Effector memory CD8-positive, alpha-beta T cell (primary cell): ENCODE measurements around the gene CBY3.
"Not testable (repeated sequence)": the region's sequence is repeated elsewhere in the genome, so short reads cannot be mapped to it uniquely, and the experiment has no call there.

Source experiments
- ATAC-seq: fragments of 150-1000 bp; cut with Tn5 transposase; replicated peaks from 2 replicates; pipeline ENCODE4 v1.10.0; 2021; ENCODE audit warnings: mild to moderate bottlenecking, moderate library complexity
- DNase-seq, 3 experiments: peaks; one replicate each; pipeline ENCODE4 v3.0.0; 2021
- H3K27ac Mint-ChIP-seq, 2 donors: one replicate each; pipeline ENCODE4 v1.8.0; 2022; ENCODE audit warnings: mild to moderate bottlenecking in 2 of 2, mixed read lengths in 2 of 2, moderate library complexity in 2 of 2
- H3K27me3 Mint-ChIP-seq, 2 donors: one replicate each; pipeline ENCODE4 v1.8.0; 2022; ENCODE audit warnings: mixed read lengths in 2 of 2
- H3K36me3 Mint-ChIP-seq: one replicate; pipeline ENCODE4 v1.8.0; 2022; ENCODE audit warnings: mild to moderate bottlenecking, moderate library complexity, mixed read lengths; ENCODE audit not compliant: insufficient read depth
- H3K4me1 Mint-ChIP-seq, 2 donors: one replicate each; pipeline ENCODE4 v1.8.0; 2022; ENCODE audit warnings: low read depth in 2 of 2, mixed read lengths in 2 of 2
- H3K4me3 Mint-ChIP-seq, 2 donors: one replicate each; pipeline ENCODE4 v1.8.0; 2022; ENCODE audit warnings: mild to moderate bottlenecking in 2 of 2, mixed read lengths in 2 of 2, moderate library complexity in 2 of 2
- H3K9me3 Mint-ChIP-seq, 2 donors: one replicate each; pipeline ENCODE4 v1.8.0; 2022; ENCODE audit warnings: mixed read lengths in 2 of 2

CBY3 gene

DNA sequence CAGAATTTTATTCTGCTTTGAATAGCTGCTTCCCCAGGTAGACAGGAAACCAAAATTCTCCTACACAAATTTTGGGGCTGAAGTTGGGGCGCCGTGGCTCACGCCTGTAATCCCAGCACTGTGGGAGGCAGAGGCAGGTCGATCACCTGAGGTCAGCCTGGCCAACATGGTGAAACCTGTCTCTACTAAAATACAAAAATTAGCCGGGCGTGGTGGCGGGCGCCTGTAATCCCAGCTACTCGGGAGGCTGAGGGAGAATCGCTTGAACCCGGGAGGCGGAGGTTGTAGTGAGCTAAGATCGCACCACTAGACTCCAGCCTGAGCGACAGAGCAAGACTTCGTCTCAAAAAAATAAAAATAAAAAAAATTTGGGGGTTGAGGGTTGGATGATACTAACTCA lies 16.7 kb upstream of the CBY3 start:
- ATAC-seq, H3K9me3 Mint-ChIP-seq, H3K27me3 Mint-ChIP-seq, DNase-seq: not testable (repeated sequence)
- peak overlapping the region; percentile 95 to 98 for H3K4me3 Mint-ChIP-seq
- H3K36me3 Mint-ChIP-seq = peaks cover 29% of the 10 kb centered on the region
- peak overlapping the region; percentile 98 to 100 for H3K27ac Mint-ChIP-seq
- H3K4me1 Mint-ChIP-seq = peaks cover 23 to 38% of the 10 kb centered on the region in 2 donors

DNA sequence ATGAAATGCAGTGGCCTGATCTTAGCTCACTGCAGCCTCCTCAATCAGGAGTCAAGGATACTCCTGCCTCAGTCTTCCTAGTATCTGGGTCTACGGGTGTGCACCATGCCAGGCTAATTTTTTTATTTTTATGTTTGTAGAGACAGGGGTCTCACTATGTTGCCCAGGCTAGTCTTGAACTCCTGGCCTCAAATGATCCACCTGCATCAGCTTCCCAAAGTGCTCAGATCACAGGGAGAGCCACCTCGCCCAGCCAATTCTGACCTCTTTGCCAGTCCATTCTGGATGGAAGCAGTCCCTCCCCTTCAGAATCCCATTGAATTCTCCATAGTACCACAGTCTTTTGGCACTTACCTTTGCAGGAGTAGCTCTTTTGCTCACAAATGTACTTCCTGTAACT lies 16.3 kb upstream of the CBY3 start:
- H3K9me3 Mint-ChIP-seq = no peaks in the 10 kb centered on the region
- no peak for ATAC-seq
- H3K27ac Mint-ChIP-seq = peak overlapping the region; percentile 54 to 98
- DNase-seq = no peak
- peak overlapping the region in 1 of 2 donors; percentile 95 for H3K4me3 Mint-ChIP-seq
- H3K27me3 Mint-ChIP-seq = no peaks in the 10 kb centered on the region
- peaks cover 19 to 34% of the 10 kb centered on the region in 2 donors for H3K4me1 Mint-ChIP-seq
- H3K36me3 Mint-ChIP-seq = peaks cover 28% of the 10 kb centered on the region

DNA sequence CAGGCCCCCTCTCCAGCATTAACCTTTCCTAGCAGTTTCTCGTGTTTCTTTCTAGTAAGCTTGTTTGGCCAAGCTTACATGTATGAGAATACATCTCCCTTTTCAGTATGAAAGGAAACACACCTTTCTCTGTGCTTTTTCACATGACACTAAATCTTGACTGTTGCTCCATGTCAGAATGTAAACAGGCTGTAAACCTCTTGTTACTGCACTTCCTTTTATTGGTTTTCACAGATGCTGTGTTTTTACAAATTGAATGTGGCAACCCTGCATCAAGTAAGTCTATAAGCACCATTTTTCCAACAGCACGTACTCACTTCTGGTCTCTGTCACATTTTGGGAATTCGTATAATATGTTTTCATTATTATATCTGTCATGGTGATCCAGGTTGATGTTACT lies 15.8 kb upstream of the CBY3 start:
- Mint-ChIP-seq H3K4me1 (peaks cover 19 to 32% of the 10 kb centered on the region in 2 donors), H3K27ac (peak overlapping the region; percentile 46 to 54), H3K4me3 (peak overlapping the region in 1 of 2 donors; percentile 25)

DNA sequence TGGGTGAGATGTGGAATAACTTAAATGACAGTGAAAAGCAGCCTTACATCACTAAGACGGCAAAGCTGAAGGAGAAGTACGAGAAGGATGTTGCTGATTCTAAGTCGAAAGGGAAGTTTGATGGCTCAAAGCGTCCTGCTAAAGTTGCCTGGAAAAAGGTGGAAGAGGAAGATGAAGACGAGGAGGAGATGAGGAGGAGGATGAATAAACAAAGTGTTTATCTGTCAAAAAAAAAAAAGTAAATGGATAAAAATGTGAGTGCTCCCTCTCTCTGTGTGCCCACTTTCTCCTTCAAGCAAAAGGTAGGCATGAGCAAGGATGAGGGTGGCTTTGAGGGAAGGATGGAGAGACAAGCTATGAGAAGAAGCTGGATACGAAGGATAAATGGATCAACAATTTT lies 13.7 kb upstream of the CBY3 start:
- H3K4me3 Mint-ChIP-seq = no peak overlapping the region
- no peaks in the 10 kb centered on the region for H3K9me3 Mint-ChIP-seq
- H3K27ac Mint-ChIP-seq = no peak overlapping the region
- peaks cover 11 to 18% of the 10 kb centered on the region in 2 donors for H3K4me1 Mint-ChIP-seq
- H3K36me3 Mint-ChIP-seq = peaks cover 17% of the 10 kb centered on the region
- H3K27me3 Mint-ChIP-seq = no peaks in the 10 kb centered on the region
- DNase-seq (no peak), ATAC-seq (no peak)

More for the DNA sequence above, 15.8 kb upstream of the CBY3 start:
- Mint-ChIP-seq H3K36me3 (peaks cover 23% of the 10 kb centered on the region), H3K27me3 (no peaks in the 10 kb centered on the region), H3K9me3 (no peaks in the 10 kb centered on the region)
- no peak for ATAC-seq
- DNase-seq = no peak

DNA sequence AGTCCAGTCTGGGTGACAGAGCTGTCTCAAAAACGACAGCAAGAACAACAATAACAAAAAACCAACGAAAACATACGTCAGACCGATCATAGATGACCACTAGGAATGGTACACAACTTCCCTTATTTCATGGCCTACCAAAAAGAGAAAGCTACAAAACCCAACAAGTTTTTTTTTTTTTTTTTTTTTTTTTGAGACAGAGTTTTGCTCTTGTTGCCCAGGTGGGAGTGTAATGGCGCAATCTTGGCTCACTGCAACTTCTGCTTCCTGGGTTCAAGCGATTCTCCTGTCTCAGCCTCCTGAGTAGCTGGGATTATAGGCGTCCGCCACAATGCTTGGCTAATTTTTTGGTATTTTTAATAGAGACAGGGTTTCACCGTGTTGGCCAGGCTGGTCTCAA lies 8.4 kb upstream of the CBY3 start:
- H3K27ac Mint-ChIP-seq, ATAC-seq, H3K4me1 Mint-ChIP-seq, H3K36me3 Mint-ChIP-seq, H3K4me3 Mint-ChIP-seq, DNase-seq, H3K27me3 Mint-ChIP-seq, H3K9me3 Mint-ChIP-seq: not testable (repeated sequence)

DNA sequence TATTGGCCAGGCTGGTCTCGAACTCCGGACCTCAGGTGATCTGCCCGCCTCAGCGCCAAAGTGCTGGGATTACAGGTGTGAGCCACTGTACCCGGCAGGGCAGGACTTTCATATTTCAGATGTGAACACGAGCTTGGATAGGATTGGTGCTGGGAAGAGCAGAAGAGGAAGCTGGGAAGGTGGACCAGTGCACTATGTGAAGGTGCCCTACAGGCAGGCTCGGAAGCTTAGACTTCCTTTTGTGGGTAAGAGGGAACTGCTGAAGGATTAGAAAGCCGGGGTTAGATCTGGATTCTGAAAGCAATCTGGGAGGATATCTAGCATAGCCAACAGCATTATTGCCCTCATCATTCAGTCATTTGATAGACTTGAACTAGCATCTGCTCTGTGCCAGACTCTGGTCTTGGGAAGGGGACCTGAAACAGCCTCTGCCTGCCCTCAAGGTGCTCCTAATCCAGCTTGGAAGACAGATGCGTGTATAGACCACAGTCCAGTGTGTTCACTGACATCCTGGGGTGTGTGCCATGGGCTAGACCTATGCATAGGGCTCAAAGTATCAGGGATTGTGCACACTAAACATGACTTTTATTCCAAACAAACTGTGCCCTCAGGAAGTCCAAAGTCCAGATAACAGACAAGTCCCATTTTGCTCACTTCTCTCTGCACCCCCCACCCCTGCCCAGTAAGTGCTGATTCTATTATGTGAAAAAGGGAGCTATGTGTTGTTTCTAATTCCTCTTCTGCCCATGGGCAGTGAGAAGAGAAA lies 637 bp downstream of the CBY3 start:
- Mint-ChIP-seq H3K27ac (peak overlapping the region; percentile 32 to 99), H3K36me3 (peaks cover 16% of the 10 kb centered on the region), H3K27me3 (no peaks in the 10 kb centered on the region), H3K4me1 (peaks cover 26 to 34% of the 10 kb centered on the region in 2 donors), H3K9me3 (no peaks in the 10 kb centered on the region), H3K4me3 (peak overlapping the region; percentile 63 to 64)
- DNase-seq (no peak), ATAC-seq (no peak)

DNA sequence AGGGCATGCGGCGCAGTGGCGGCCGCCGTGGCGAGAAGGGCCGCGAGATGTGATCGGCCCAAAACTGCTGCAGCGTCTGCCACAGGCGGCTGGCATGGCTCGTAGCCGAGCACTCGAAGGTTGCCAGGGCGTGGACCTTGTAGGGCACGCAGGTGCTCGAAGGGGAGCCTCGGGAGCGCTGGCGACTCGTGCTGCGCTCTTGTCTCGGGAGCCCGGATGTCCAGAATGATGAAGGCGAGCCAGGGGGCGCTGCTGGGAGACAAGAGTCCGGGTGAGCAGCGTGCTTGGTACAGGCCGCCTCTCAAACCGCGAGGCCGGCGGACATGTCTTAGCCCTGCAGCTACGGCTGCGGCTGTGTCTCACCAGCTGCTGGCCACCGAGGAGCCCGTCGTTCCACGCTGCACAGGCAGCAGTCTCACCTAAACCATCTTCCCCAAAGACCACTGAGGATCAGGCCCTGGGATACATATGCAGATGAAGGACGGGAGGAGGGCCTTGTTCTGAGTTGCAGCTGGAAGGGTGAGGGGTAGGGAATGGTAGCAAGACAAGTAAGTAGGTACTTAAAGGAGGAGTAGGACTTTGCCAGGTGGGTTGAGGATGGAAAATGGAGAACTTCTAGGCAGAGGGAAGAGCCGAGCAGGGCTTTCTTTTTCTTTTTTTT lies 1.7 kb downstream of the CBY3 start:
- Mint-ChIP-seq H3K9me3 (no peaks in the 10 kb centered on the region), H3K4me3 (peak overlapping the region; percentile 98 to 99), H3K27me3 (no peaks in the 10 kb centered on the region), H3K36me3 (peaks cover 18% of the 10 kb centered on the region), H3K4me1 (peaks cover 26 to 34% of the 10 kb centered on the region in 2 donors), H3K27ac (peak overlapping the region; percentile 99)
- ATAC-seq (peak; percentile 44), DNase-seq (peak; percentile 54 to 67 (median 64))

DNA sequence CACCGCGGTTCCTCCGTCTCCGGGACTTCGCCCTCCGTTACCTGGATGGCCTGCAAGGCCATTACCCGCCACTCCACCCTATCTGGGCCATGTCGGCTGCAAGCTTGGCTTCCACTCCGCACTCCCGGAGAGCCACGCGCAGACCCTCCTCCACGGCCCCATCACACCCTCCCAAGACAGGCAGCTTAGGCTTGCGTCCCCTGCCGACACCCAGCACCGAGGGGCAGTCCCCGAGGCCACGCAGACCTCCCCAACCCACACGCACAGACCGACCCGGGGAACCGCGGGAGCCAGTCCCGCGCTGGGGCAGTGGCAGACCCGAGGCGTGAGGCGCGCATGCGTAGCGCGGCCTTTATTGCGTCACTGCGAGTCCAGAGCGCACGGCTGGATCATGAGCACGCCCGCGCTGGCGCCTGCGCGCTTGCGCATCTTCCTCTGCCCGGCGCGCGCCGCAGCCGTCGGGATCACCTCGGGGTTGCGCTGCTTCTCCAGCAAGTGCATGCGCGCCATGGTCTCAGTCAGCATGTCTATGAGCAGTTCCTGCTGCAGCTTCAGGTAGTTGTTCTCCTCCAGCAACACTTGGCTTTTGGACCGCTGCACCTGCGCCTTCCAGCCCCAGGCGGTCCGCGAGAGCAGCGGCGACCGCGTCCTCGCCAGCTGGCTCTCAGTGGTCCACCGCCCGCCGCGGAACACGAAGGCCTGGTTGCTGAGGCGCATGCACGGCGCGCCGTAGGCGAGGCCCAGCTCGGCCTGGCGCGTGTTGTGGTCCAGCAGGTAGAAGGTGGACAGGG lies 2.4 kb downstream of the CBY3 start:
- H3K4me3 Mint-ChIP-seq = peak overlapping the region; percentile 98 to 99
- H3K27me3 Mint-ChIP-seq = no peaks in the 10 kb centered on the region
- peak overlapping the region; percentile 99 for H3K27ac Mint-ChIP-seq
- peak; percentile 82 for ATAC-seq
- peaks cover 26 to 34% of the 10 kb centered on the region in 2 donors for H3K4me1 Mint-ChIP-seq
- H3K9me3 Mint-ChIP-seq = no peaks in the 10 kb centered on the region
- DNase-seq = peak; percentile 87 to 89 (median 89)
- H3K36me3 Mint-ChIP-seq = peaks cover 18% of the 10 kb centered on the region

DNA sequence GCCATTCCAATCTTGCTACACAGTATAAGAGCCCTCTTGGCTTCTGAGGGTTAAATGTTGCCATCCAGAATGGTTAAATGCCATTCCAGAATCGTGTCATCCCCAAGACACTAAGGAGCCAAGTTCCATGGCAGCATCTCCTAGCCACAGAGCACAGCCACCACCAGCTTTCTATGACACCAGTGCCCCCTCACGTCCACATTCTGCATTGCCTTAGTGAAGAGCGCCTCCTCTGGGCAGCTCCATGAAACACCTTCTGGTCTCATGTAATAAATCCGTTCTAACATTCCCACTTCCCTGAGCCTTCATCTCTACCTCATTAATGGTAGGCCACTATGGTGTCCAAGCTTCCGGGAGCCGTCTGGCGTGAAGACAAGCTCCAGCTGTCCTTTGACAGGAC lies 12.4 kb downstream of the CBY3 start:
- peaks cover 0 to 6% of the 10 kb centered on the region in 2 donors for H3K27me3 Mint-ChIP-seq
- H3K4me3 Mint-ChIP-seq = no peak overlapping the region
- peaks cover 6% of the 10 kb centered on the region for H3K36me3 Mint-ChIP-seq
- DNase-seq (peak; percentile 52 to 54 (median 54)), ATAC-seq (peak; percentile 90)
- H3K9me3 Mint-ChIP-seq = no peaks in the 10 kb centered on the region
- H3K4me1 Mint-ChIP-seq = peaks cover 3 to 4% of the 10 kb centered on the region in 2 donors
- H3K27ac Mint-ChIP-seq = no peak overlapping the region

DNA sequence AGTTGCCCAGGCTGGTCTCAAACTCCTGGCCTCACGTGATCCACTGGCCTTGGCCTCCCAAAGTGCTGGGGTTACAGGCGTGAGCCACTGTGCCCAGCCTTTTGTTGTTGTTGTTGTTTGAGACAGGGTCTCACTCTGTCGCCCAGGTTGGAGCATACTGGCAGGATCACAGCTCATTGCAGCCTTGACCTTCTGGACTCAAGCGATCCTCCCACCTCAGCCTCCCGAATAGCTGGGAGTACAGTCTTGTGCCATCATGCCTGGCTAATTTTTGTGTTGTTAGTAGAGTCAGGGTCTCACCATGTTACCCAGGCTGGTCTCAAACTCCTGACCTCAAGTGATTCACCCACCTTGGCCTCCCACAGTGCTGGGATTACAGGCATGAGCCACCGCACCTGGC lies 19.2 kb downstream of the CBY3 start:
- not testable (repeated sequence) for H3K9me3 Mint-ChIP-seq, H3K27ac Mint-ChIP-seq, ATAC-seq, DNase-seq, H3K36me3 Mint-ChIP-seq, H3K4me1 Mint-ChIP-seq, H3K4me3 Mint-ChIP-seq, H3K27me3 Mint-ChIP-seq

DNA sequence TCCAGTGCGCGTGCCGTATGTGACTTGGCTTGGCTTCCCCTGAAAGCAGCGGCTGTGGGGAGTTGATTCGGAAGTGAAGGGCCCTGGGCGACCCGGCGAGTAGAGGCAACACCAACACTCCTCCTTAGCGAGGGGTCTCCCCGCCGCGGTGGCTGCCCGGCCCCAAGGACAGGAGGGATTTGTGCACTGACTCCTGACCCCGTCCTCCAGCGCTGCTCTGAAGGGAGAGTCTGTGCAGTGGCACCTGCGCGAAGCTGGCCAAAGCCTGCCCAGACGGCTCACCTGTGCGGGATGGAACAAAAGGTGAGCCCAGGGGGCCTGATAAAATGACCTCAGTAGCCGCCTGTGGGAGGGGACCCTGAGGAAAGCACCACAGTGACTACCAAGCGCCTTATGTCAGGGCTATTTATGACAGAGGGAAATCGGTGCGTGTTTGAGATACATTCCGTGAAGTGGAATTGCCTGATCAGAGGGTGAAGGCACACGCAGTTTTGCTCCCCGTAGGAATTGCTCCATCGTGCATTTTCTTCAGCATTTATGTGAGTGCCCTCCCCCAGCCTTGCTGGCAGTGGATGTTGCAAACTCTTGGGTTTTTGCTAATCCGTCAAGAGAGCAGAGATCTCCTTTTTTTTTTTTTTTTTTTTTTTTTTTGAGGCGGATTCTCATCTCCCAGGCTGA lies 22.5 kb downstream of the CBY3 start:
- not testable (repeated sequence) for ATAC-seq, H3K9me3 Mint-ChIP-seq, H3K36me3 Mint-ChIP-seq, DNase-seq, H3K4me1 Mint-ChIP-seq, H3K27me3 Mint-ChIP-seq
- Mint-ChIP-seq H3K27ac (peak overlapping the region in 1 of 2 donors; percentile 44), H3K4me3 (peak overlapping the region; percentile 50 to 70)

DNA sequence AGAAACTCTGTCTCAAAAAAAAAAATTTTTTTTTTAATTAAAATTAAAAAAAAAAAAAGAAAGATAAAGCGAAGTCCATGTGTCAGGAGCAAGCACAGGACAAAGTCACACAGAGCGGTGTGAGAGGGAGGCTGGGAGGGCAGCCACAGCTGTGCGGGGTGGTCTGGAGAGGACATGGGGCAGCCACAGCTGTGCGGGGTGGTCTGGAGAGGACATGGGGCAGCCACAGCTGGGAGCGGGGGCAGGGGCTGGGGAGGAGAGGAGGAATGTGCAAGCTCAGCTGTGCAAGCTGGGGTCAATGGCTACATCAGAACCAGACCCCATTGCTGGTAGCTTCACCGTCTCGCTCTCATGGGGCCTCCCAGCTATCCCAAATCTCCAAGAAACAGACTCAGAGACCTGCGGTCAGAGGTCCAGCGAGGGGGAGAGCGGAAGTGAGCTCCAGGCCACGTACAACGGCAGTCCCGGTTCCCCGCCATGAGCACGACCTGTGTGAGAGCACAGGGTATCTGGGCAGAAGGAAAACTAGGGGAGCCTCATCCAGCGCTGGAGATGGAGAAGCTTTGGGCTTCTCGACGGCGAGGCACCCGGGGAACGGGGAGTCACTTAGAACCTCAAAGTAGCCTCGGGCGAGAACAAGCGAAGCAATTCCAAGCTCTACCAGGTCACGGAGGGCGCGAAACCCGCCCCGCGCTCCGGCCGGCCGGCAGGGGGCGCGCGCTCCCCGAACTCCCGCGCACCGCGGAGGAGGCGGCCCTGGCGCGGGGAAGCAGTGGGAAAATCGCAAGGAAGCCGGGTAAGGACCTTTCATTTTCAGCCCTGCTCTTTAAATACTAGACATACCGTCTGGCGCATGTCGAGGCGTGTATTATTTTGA lies 23.3 kb downstream of the CBY3 start:
- not testable (repeated sequence) for H3K27me3 Mint-ChIP-seq, H3K9me3 Mint-ChIP-seq, H3K4me1 Mint-ChIP-seq, H3K36me3 Mint-ChIP-seq, H3K4me3 Mint-ChIP-seq, H3K27ac Mint-ChIP-seq
- ATAC-seq = peak; percentile 95
- peak in 1 of 3 experiments; percentile 16 for DNase-seq
